GM15510 (cell line): ENCODE results near the gene SPATA24.

Experiments used
- POLR2A ChIP-seq: IDR thresholded peaks from 3 replicates; pipeline ENCODE4 v1.6.1; 2011; ENCODE audit warnings: borderline replicate concordance; ENCODE audit not compliant: insufficient read length; ENCODE audit errors: extremely low read depth

The SPATA24 gene

GRCh38 chr5:139354186-139354585, 49.7 kb downstream of the SPATA24 start:
- TF ChIP-seq POLR2A = no peak
